HG02870 (cell line): ENCODE results near the gene ANKRD29.
"Not testable (repeated sequence)": the region's sequence is repeated elsewhere in the genome, so short reads cannot be mapped to it uniquely, and the experiment has no call there.

Source experiments
- ATAC-seq: cut with Tn5 transposase; IDR thresholded peaks from one replicate; pipeline ENCODE4 v1.9.1; 2021; ENCODE audit warnings: mild to moderate bottlenecking, moderate library complexity; ENCODE audit not compliant: unreplicated experiment

The ANKRD29 gene

GRCh38 chr18:23646282-23646681, 16.4 kb downstream of the ANKRD29 start:
- ATAC-seq, result no peak

- ATAC-seq, result no peak
Observed at GRCh38 chr18:23645568-23646175, 17.0 kb downstream of the ANKRD29 start.

- no peak for ATAC-seq
Observed at GRCh38 chr18:23643815-23644490, 18.8 kb downstream of the ANKRD29 start.

- ATAC-seq, result no peak
Observed at GRCh38 chr18:23641937-23642666, 20.6 kb downstream of the ANKRD29 start.

- no peak for ATAC-seq
Observed at GRCh38 chr18:23641143-23641720, 21.5 kb downstream of the ANKRD29 start.

GRCh38 chr18:23640052-23640451, 22.7 kb downstream of the ANKRD29 start:
- ATAC-seq, result no peak

- not testable (repeated sequence) for ATAC-seq
Observed at GRCh38 chr18:23636433-23636832, 26.3 kb downstream of the ANKRD29 start.

- no peak for ATAC-seq
Observed at GRCh38 chr18:23636071-23636399, 26.7 kb downstream of the ANKRD29 start.

- ATAC-seq, result no peak
Observed at GRCh38 chr18:23635283-23636070, 27.2 kb downstream of the ANKRD29 start.

GRCh38 chr18:23634692-23635091, 28.0 kb downstream of the ANKRD29 start:
- ATAC-seq, result no peak

GRCh38 chr18:23632615-23633014, 30.1 kb downstream of the ANKRD29 start:
- ATAC-seq, result no peak

- no peak for ATAC-seq
Observed at GRCh38 chr18:23631746-23632145, 31.0 kb downstream of the ANKRD29 start.

GRCh38 chr18:23631312-23631711, 31.4 kb downstream of the ANKRD29 start:
- no peak for ATAC-seq

GRCh38 chr18:23629444-23629946, 33.2 kb downstream of the ANKRD29 start:
- ATAC-seq, result no peak

GRCh38 chr18:23627970-23628369, 34.7 kb downstream of the ANKRD29 start:
- no peak for ATAC-seq

GRCh38 chr18:23627321-23627720, 35.4 kb downstream of the ANKRD29 start:
- no peak for ATAC-seq

GRCh38 chr18:23626451-23627279, 36.0 kb downstream of the ANKRD29 start:
- ATAC-seq, result no peak

GRCh38 chr18:23623040-23623439, 39.7 kb downstream of the ANKRD29 start:
- no peak for ATAC-seq

GRCh38 chr18:23619388-23619881, 43.3 kb downstream of the ANKRD29 start:
- ATAC-seq, result no peak

- ATAC-seq, result no peak
Observed at GRCh38 chr18:23618862-23619387, 43.8 kb downstream of the ANKRD29 start.
